Hepatocyte (in vitro differentiated cells): ENCODE measurements around the gene LIPF. TPM values are rescaled to one million over a fixed set of nuclear protein-coding genes. Genes with fewer than 3 reads are reported as not detected.

Source experiments
- DNase-seq: peaks from one replicate; pipeline ENCODE4 v3.0.0-alpha.2; 2016; ENCODE audit warnings: low spot score
- H2AFZ ChIP-seq: fragments of 200-600 bp; sonication (generic); 2 replicates; pipeline ENCODE4 v1.6.0; 2016; ENCODE audit warnings: antibody characterized with exemption, mild to moderate bottlenecking
- H3K27ac ChIP-seq: fragments of 200-600 bp; sonication (generic); 2 replicates; pipeline ENCODE4 v1.5.1; 2016; ENCODE audit warnings: mild to moderate bottlenecking
- H3K27me3 ChIP-seq: fragments of 200-600 bp; sonication (generic); 2 replicates; pipeline ENCODE4 v1.6.1; 2016
- H3K36me3 ChIP-seq: fragments of 200-600 bp; sonication (generic); replicated peaks from 2 replicates; pipeline ENCODE4 v1.5.1; 2016; ENCODE audit warnings: low read depth; ENCODE audit not compliant: insufficient read depth
- H3K4me1 ChIP-seq: fragments of 200-600 bp; sonication (generic); 2 replicates; pipeline ENCODE4 v1.5.1; 2016; ENCODE audit warnings: mild to moderate bottlenecking, moderate library complexity; ENCODE audit not compliant: insufficient read depth
- H3K4me2 ChIP-seq: fragments of 200-600 bp; sonication (generic); 2 replicates; pipeline ENCODE4 v1.6.0; 2016
- H3K4me3 ChIP-seq: fragments of 200-600 bp; sonication (generic); 2 replicates; pipeline ENCODE4 v1.5.1; 2016; ENCODE audit warnings: mild to moderate bottlenecking
- H3K79me2 ChIP-seq: fragments of 200-600 bp; sonication (generic); 2 replicates; pipeline ENCODE4 v1.6.0; 2017; ENCODE audit warnings: mild to moderate bottlenecking
- H3K9me2 ChIP-seq: fragments of 200-600 bp; sonication (generic); replicated peaks from 2 replicates; pipeline ENCODE4 v1.6.0; 2017; ENCODE audit warnings: mild to moderate bottlenecking; ENCODE audit not compliant: insufficient read depth
- H3K9me3 ChIP-seq: fragments of 200-600 bp; sonication (generic); 2 replicates; pipeline ENCODE4 v1.5.1; 2016; ENCODE audit warnings: low read depth, mild to moderate bottlenecking
- H4K20me1 ChIP-seq: fragments of 200-600 bp; sonication (generic); 2 replicates; pipeline ENCODE4 v1.6.0; 2016; ENCODE audit warnings: mild to moderate bottlenecking; ENCODE audit not compliant: insufficient read depth, poor library complexity, severe bottlenecking
- EZH2 ChIP-seq: fragments of 200-600 bp; sonication (generic); IDR thresholded peaks from 2 replicates; pipeline ENCODE4 v1.6.1; 2016; ENCODE audit warnings: antibody characterized with exemption, mild to moderate bottlenecking, borderline replicate concordance
- EZH2phosphoT487 ChIP-seq: fragments of 200-600 bp; sonication (generic); IDR thresholded peaks from one replicate; pipeline ENCODE4 v1.6.1; 2018; ENCODE audit warnings: antibody characterized with exemption, mild to moderate bottlenecking, low read depth, moderate library complexity; ENCODE audit not compliant: unreplicated experiment, severe bottlenecking
- WGBS: methylation state at CpG from one replicate; pipeline ENCODE4 v1.1.6; 2016; ENCODE audit warnings: low lambda C conversion rate; ENCODE audit errors: missing lambda C conversion rate; 5-methylcytosine and 5-hydroxymethylcytosine counted together
- polyA plus RNA-seq: library from polyadenylated mRNA; unstranded; fragments of >200 nt; fragmentation: Nextera tagmentation; extraction: Ambion mirVana; gene quantifications from 2 replicates; pipeline ENCODE4 v1.2.1, GENCODE V29; 2016
- total RNA-seq: library from RNA; depleted of rRNA; stranded (reverse); fragments of >200 nt; gene quantifications from 2 replicates; pipeline ENCODE4 v1.2.3, GENCODE V29; 2014
- TF ChIP-seq, protein P1 (sequence below): fragments of 200-600 bp; sonication (generic); IDR thresholded peaks from 2 replicates; pipeline ENCODE4 v1.5.1; 2016; ENCODE audit warnings: antibody characterized with exemption, mild to moderate bottlenecking; ENCODE audit not compliant: poor library complexity

Gene LIPF
- total and polyA plus RNA-seq, 2 experiments from 2014 or later: 1.1 TPM; not detected in 1

DNA sequence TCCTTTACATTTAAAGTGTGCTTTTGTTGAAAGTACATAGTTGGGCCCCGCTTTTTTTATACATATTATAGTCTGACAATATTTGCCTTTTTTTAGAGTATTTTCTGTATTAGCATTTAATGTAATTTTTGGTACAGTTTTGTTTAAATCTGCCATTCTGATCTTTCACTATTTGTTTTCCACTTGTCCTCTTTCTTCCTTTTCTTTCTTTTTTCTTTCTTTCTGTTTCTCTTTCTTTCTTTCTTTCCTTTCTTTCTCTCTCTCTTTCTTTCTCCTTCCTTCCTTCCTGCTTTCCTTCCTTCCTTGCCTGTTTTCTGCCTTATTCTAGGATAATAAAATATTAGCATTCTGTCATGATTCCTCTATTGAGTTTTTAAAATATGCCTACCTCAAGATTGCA, 51.3 kb downstream of the LIPF start:
- no peaks in the 10 kb centered on the region for H3K79me2 ChIP-seq

DNA sequence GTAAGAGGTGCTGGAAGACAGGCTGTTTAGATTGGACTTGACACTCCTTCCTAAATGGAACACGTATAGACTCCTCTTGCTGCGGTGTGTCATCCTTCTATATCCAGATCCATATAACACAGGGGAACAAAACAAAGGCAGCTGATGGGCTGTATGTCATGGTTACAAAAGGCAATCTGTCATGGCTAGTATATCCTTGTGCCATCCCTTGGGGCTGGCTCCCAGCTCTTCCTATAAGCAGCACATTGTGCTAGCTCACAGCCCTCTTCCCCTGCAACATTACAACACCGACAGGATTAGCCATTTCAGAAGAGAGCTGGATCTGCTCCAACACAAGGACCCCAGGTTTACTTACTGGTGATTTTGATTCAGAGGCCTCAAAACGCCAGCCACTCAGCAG, 57.1 kb downstream of the LIPF start:
- Histone ChIP-seq H3K4me2 (no peak overlapping the region), H4K20me1 (no peaks in the 10 kb centered on the region), H3K27ac (no peak overlapping the region), H3K4me3 (no peak overlapping the region), H2AFZ (no peak overlapping the region), H3K9me2 (no peaks in the 10 kb centered on the region), H3K27me3 (peaks cover 5% of the 10 kb centered on the region), H3K79me2 (no peaks in the 10 kb centered on the region), H3K9me3 (no peaks in the 10 kb centered on the region), H3K36me3 (no peaks in the 10 kb centered on the region), H3K4me1 (no peaks in the 10 kb centered on the region)
- TF ChIP-seq EZH2 (no peak), EZH2phosphoT487 (no peak)
- TF ChIP-seq, protein P1, sequence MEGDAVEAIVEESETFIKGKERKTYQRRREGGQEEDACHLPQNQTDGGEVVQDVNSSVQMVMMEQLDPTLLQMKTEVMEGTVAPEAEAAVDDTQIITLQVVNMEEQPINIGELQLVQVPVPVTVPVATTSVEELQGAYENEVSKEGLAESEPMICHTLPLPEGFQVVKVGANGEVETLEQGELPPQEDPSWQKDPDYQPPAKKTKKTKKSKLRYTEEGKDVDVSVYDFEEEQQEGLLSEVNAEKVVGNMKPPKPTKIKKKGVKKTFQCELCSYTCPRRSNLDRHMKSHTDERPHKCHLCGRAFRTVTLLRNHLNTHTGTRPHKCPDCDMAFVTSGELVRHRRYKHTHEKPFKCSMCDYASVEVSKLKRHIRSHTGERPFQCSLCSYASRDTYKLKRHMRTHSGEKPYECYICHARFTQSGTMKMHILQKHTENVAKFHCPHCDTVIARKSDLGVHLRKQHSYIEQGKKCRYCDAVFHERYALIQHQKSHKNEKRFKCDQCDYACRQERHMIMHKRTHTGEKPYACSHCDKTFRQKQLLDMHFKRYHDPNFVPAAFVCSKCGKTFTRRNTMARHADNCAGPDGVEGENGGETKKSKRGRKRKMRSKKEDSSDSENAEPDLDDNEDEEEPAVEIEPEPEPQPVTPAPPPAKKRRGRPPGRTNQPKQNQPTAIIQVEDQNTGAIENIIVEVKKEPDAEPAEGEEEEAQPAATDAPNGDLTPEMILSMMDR: no peak
- WGBS: 87% methylated on average over 4 of the region's 4 CpGs
- DNase-seq: no peak

More for the DNA sequence above, 51.3 kb downstream of the LIPF start:
- Histone ChIP-seq H3K4me2 (no peak overlapping the region), H3K9me2 (no peaks in the 10 kb centered on the region), H3K9me3 (no peaks in the 10 kb centered on the region), H3K4me1 (no peaks in the 10 kb centered on the region), H2AFZ (no peak overlapping the region), H3K4me3 (no peak overlapping the region), H3K36me3 (no peaks in the 10 kb centered on the region), H3K27ac (no peak overlapping the region), H3K27me3 (peaks cover 5% of the 10 kb centered on the region), H4K20me1 (no peaks in the 10 kb centered on the region)
- WGBS: 89% methylated on average over 1 of the region's 1 CpG
- TF ChIP-seq EZH2 (no peak), EZH2phosphoT487 (no peak)
- TF ChIP-seq, protein P1: no peak
- DNase-seq: no peak

DNA sequence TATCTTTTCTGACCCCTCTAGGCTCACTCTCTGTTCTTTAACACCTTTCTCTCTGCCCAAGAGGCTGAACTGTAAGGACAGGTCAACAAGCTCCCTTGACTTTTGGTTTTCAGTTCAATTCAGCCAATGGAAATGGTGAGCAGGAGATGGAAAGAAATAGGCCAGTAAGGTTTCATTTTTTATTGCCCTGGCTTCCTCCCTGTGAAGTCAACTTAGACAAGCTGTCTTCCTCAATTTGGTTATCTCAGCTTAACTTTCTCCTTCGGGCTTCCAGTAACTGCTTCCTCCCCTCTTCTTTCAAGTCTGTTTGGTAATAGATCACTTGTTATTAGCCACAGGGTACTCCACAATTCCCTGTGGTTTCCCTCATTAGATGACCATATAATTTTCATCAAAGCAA, 61.6 kb downstream of the LIPF start:
- Histone ChIP-seq H3K4me2 (no peak overlapping the region), H2AFZ (no peak overlapping the region), H3K9me3 (no peaks in the 10 kb centered on the region), H3K4me1 (no peaks in the 10 kb centered on the region), H3K27me3 (no peaks in the 10 kb centered on the region), H3K27ac (no peak overlapping the region), H3K4me3 (no peak overlapping the region), H4K20me1 (no peaks in the 10 kb centered on the region), H3K9me2 (no peaks in the 10 kb centered on the region), H3K79me2 (no peaks in the 10 kb centered on the region), H3K36me3 (no peaks in the 10 kb centered on the region)
- DNase-seq: no peak
- TF ChIP-seq EZH2: no peak
- TF ChIP-seq EZH2phosphoT487: no peak
- TF ChIP-seq, protein P1: no peak
- 33% methylated on average over 1 of the region's 1 CpG for WGBS
